GOT3 (cell line): ENCODE measurements around the gene STXBP6.

ENCODE experiments used
- DNase-seq: peaks from one replicate; lab custom pipeline; 2025; ENCODE audit warnings: mixed read lengths; lab: John Stamatoyannopoulos, UW

STXBP6 gene

DNA sequence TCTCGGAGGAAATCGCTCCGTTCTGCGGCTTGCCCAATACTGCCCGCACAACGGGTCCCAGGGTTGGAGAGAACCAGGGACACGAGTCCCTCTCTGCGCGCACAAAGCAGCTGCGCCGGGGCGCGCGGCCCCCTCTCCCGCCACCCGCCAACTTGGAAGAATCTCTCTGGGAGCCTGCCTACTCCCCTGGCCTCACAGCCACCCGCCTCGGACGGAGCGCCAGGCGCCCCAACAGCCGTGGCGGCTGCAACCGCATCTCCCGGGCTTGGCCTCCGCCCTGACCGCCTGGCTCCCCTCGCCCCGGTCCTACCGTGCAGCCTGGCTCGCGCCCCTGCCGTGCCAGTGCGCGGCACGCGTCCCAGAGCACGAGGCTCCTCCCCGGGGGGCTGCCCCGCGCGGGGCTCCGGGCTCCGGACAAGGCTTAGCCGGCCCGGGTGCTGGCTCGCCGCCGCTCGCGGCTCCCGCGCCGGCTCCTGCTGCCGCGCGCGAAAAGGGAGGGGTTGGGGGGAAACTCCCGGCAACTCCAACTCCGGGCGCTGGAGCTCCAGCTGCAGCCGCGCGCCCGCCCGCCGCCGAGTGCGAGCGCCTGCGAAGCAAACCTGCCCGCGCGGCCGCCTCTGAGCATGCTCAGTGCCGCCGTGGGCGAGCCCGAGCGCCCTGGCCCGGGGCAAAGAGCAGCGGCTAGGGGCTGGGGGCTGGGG is at the start of gene STXBP6:
TSS of gene STXBP6 (minus strand) at position 580 of the 701 bp plus-strand sequence. CDS start 75,329 bp downstream, outside the sequence.
- DNase-seq: no peak

DNA sequence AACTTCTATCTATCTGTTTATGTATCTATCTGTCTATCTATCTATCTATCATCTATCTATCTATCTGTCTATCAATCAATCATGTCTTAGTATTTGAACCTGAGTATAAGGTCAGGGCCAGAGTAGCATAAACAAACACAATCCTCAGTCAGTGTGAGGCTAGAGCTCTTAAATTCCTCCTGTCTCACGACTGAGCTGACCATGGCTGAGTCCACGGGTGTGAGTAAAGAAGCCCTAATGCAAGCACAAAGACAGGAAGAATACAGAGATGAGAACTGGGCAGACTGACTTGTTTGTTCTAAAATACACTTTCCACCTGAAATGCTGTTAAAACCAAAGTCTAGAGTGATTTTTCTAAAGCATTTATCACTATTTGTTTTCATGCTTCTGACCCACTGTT is 47.2 kb upstream of the STXBP6 start:
- DNase-seq: no peak

DNA sequence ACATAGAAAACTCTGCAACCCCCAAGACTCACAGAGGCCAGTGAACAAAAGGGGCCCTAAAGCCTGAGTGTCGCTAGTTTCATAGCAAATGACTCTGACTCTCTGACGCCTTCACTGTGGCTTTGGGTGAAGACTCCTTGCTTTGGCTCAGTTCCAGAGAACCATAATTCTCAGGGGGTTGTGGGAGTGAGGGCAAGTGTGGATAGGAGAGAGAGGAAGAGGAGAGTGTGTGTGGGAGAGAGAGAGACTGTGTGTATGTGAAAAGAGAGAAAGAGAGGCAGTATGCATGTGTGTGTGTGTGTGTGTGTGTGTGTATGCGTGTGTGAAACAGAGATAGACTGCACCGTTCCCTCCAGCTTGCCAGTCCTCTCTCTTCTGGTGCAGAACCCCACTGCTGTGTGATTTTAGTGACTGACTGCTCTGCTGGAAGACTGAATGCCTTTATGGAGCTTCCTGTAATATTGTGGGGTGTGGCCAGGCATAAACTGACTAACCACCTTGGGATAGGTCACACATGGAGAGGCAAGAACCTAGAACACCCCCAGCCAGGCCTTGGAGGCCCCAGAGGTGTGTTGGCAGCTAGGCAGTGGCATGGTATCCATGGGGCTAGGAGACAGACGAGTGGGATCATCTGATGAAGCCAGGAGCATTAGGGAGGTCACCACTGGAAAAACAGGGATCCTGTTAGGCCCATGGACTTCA is 45.9 kb upstream of the STXBP6 start:
- no peak for DNase-seq

DNA sequence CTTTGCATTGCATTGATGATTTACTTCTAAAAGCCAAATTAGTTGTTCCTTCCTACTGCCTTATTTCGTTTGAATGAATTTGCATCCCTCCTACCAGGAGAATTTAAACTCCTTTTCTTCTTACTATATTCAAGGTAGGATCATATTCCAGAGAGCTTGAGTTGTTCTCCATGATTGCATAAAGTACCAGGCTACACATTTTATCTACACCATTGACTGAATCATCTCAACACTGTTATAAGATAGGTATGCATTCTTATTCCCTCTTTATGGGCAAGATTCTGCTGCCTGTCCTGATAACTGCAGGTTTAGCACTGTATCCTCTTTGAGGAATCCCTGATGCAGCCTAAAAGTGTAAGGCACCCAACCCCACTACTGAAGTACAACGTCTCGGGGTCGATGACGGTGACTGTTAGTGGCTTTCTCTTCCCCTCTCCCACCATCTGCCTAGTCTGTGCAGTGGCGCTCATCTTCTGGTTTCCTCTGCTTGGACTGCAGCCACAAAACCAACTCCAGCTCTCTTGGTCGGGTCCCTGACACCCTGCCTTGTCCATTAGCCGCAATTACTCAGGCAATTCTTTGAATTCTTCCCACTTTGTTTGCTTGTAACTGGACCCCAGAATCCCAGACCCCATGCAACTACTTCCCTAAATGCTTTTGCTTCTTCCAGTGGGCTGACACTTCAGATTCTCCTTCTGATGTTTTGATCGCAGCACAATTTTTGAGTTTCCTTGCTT is 44.4 kb upstream of the STXBP6 start:
- DNase-seq: no peak

DNA sequence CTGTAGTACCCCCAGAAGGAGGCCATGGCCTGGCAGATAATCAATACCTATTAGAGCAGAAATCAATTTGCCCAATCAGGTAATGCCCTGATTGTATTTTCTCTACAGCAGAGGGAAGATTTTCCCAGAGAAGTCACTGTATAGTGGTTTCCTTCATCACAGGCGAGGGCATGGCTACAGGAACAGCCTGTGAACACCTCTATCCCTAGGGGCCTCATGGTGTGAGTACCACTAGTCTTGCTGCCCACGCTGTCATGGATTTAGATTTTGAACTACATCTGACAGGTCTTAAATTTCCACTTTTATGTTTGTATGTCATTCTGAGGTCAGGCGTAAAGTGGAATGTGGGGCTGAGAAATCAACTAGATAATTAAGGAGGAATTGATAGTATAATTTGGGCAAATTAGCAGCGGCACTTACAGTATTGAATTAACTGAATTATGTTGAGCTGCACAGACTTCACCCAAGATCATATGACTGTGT is 42.4 kb upstream of the STXBP6 start:
- DNase-seq: no peak

DNA sequence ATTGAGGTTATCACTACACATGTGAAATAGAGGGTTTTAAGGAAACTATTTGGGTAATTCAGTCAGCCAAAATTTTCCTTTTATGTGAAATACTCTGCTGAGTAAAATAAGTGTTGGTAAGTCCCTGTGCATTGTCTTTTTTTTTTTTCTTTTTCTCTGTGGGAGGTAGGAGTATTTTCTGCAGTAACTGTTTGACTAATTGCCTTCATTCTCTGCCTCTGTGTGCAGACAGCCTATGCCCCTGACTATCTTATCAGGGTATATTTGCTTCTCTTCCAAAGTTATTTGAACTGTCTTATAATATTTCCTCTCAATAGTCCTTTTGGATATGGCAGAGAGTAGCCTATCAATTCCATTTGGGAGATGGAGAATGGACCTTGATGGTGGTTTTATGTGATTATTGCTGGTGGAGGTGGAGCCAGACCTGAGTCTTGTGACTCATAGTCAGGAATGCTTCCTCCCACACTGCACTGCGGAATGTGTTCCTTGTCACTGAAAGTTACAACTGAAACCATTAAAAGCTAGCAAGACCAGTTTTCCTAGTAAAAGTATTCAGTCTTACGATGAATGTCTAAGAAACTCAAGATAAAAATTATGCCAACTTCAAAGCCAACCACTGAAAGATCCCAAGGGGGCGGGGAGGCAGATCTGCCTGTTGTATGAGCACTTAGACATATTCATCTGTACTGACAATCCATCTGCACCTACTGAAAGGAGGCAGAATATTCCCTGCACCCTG is 40.9 kb upstream of the STXBP6 start:
- DNase-seq: no peak

DNA sequence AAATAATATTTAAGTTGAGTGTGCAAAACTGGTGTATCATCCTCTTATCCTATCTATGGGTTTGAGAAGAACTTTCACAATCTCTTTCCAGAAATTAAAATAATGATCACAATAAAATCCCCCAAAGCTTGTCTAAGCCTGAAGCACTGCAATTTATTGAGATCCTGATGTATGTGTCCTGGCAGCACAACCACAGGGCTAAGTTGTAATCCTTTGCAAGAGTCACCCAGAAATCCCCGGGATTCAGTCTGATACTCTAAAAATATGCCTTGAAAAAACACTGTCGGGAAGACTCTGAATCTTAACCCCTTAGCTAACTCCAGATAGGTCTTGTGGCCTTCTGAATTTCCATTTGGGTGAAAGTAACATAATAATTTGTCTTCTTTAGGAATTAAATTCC is 40.3 kb upstream of the STXBP6 start:
- no peak for DNase-seq

DNA sequence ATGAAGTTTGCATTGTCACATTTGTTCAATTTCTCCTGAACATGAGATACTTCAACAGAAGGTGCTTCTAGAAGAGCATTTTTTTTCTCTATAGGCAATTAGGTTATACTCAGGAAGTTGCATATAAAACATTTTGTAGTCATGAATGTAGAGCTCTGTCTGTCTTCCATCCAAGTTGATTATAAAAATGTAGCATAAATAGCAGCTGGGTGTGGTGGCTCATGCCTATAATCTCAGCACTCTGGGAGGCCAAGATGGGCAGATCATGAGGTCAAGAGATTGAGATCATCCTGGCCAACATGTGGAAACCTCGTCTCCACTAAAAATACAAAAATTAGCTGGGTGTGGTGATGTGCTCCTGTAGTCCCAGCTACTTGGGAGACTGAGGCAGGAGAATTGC is 39.5 kb upstream of the STXBP6 start:
- DNase-seq: no peak

DNA sequence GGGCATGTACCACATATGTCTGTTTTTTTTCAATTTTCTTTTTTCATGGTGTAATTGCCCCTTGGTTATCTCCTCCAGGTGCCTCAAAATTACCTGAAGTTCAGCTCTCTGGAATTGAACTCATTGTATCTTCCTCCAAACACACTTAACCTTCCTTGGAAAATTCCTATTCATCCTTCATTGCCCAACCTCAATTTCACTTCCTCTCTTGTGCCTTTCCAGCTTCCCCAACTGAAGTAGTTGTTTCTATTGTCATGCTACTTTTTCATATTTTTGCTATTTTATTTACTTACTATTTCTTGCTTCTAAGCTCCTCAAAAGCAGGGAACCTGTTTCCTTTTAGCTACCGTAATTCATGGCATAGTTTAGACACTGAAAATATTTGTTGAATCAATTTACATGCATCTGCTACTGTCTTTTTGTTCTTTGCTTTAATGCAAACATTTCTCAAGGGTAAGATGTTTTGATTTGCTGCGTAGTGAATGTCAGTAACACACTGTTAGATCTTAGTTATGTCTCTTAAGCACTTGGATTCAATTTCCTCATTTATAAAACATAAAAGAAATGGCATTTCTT is 37.0 kb upstream of the STXBP6 start:
- no peak for DNase-seq

DNA sequence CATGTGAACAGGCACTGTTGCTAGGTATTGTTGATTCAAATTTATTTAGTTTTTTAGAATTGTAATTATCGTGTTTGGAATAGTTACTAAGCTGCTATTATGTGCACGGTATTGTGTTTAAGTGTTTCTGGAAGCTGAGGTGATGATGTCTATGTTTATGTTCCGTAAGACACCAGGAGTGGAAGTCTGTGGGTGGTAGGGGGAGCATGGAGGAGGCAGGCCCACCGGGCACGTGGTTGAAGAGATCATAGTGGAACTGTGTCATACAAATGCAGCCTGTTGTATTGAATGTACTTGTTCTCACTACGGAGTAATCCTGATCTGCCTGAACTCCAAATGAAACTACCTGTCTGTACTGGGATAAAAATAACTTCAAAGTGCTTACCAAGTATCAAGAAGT is 36.1 kb upstream of the STXBP6 start:
- no peak for DNase-seq

DNA sequence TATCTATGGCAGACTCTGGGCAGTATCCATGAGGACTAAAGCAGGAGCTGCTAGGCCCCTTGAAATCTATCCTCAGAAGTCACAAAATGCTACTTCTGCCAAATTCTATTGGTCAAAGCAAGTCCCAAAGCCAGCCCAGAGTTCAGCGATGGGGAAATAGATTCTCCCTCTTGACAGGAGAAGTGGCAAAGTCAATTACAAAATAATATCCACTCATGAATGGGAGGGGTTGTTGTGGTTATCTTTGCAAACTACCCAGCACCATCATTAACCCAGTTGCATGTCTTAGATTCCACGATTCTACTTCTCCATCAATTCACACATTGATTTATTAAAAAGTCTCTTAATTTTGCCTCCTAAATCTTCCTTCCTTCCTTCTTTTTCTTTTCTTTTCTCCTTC is 30.7 kb upstream of the STXBP6 start:
- DNase-seq: no peak

DNA sequence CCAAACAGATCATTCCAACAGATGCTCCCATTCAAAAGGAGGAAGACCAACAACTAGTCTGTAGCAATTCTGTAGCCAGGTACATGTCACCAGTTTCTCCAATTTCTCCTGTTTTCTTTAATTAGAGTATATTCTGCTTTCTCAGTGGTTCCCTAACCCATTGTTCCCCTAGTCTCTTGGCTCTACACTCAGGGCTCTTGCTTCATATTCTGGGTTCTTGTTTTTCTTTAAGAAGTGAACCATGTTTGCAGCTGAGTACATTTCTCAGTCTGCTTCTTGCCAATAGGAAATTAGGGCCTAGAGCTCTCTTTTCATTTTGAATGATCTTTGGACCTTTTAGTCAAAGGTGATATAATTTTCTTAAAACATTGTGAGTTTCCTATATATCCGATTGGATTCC is 29.4 kb upstream of the STXBP6 start:
- no peak for DNase-seq

DNA sequence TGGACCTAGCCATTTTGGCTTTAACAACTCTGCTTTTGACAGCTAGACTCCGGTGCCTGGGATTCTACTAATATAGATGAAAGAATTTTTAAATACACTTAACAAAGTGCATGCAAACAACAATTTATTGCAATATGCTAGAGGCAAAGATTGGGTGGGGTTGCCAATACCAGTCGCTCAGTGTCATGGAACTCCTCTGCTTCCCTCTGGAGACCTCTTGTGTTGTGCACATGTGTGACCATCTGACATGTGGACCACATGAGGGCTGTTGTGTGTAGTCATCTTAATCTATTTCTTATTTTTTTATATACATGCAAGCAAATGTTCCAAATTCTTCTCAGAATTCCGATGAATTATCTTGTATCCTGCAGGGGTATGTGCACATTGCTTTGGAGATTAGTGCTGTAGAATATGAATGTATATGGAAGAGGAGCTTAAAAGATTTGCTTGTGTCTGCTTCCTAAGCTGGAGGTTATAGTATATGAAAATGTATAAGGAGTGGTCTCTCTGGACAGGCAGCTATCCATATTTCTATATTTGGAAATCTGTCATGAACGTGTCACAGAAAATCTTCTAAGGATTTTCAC is 24.2 kb upstream of the STXBP6 start:
- no peak for DNase-seq

DNA sequence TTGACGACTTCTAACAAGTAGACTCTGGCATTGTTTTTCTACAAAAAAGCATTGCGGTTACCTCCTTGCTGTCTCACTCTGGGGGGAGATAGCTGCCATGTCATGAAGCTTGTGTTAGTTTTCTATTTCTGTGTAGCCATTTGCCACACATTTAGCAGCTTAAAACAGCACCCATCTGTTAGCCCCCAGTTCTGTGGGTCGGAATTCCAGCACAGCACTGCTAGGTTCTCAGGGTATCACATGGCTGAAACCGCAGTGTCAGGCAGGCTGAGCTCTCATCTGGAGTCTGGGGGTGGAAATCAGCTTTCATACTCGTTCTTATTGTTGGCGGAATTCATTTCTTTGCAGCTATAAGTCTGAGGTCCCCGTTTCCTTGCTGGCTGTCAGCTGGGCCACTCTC is 19.9 kb upstream of the STXBP6 start:
- no peak for DNase-seq

DNA sequence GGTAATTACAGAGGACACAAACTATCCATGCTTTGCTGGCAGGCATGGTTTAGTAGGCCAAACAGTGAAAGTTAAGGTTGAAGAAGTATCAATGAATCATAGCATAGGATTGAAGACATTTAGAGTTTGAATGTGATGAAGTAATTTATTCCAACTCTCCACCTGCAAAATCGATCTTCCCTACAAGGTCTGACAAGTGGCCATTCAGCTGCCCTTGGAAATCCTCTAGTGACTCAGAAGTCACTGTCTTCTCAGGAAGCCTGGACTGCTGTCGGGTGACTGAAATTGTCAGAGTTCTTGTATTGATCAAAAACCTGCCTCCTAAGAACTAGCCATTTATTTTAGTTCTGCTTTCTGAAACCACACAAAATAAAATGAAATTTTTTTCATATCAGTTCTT is 17.7 kb upstream of the STXBP6 start:
- no peak for DNase-seq

DNA sequence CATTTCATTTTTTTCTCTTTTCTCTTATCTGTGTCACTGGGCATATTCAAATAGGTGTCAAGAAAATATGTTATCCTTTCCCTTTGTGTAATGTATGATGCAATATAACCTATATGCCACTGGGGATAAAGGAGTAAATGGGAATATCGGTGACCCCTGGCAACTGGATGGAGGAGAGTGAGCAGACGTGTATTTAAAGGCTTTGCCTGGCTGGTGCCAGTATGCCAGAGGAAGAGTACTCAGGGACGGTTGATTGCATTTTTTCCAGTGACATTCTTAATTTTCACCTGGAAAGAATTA is 12.0 kb upstream of the STXBP6 start:
- DNase-seq: no peak

DNA sequence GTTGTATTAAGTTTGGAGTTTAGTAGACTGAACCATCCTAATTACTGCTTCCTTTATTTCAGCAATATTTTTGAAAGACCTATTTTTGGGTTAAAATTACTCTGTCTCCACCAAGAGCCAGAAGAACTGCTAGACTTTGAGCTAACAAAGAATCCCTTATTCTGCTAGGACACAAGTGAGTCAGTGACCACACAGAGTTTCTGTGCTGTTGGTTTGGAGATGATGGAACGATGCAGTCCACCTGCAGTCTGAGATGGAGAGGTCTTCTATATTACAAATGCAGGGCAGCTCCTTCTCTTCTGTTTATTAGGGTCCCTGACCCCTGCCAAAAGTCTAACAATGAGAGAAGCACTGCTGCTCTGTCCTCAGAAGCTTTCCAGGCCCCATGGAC is 6.7 kb upstream of the STXBP6 start:
- DNase-seq: no peak

DNA sequence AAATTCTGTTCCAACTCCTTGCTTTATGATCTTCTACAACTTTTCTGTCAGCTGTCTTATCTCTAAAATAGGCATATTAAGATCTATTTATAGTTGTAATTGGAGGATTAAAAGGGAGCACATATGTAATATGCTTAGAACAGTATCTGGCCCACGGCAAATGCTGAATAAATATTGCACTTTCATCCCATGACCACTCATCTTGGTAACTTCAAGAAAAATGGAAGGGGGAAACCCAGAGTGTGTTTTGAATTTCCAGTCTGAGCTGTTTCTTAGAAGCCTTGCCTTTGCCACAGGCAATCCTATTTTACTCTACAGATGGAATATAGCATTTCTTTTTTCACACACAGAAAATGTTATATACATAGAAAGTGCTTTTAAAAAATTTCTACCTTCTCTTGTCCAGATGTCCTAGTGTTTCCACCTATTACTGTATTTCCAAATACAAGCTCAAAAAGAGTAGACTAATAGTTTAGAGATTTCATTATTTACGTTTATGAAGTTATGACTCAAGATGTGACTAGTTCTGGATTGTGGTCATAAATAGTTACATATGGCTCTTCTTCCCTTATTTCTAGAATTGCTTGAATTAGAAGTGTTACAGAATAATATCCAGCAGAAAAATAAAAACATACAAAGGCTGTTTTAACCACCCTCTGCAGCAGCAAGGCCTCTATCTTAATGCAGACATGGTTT is 6.2 kb upstream of the STXBP6 start:
- DNase-seq: no peak

DNA sequence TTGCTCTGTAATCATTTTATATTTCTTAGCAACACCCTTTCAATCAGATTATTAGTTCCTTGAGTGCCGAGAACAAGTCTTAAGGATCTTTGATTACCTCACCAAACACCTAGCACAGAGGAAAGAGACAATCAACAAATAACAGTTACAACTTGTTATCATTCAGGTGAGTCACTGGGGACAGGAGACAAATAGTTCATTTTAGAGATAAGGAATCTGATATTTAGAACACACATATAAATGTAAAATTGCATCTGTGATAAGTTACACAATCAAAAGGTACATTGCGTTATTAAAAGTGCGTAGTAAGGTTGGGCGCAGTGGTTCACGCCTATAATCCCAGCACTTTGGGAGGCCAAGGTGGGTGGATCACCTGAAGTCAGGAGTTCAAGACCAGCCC is 5.1 kb upstream of the STXBP6 start:
- no peak for DNase-seq

DNA sequence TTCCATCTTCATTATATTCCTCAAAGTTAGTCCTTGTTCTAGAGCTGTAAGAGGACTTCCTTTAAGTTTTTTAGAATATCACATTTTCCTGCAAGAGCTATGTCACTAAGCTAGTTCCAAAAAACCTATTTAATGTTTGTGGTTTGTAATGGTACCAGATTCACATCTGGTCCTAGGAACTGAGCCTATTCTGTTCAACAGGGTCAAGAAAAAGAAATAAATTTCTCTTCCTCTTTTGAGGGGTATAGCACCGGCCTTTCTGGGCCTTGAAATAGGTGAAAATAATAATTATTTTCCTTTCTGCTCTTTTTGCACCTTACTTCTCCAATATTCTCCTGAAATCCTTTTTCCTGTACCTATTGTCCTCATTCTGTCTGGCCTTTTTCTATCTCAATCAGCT is 3.6 kb upstream of the STXBP6 start:
- DNase-seq: no peak

DNA sequence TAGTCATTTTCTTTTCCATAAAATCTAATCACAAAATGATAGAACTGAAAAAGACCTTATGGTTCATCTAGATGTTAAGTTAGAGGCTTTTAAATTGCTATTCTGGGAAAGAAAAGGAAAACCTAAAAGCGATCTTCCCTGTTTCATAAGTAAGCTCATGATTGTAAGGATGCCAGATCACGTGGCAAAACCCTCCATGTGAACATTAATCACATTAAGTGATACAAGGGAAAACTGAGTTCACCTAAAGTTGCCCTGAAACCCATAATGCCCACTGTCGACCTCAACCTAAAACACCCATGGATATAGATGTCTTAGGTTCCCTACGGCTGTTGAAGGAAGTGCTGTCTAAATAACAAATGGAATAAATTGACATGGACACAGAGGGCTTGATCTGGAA is 3.0 kb upstream of the STXBP6 start:
- DNase-seq: no peak
